ENCODE measurements around the gene TTC39A. TPM values are rescaled to one million over a fixed set of nuclear protein-coding genes. Genes with fewer than 3 reads are reported as not detected.

The TTC39A gene
- polyA plus RNA-seq, 2 of the 4 experiments (the other 2 are of a cell fraction) = 1.4 to 6.2 TPM

DNA sequence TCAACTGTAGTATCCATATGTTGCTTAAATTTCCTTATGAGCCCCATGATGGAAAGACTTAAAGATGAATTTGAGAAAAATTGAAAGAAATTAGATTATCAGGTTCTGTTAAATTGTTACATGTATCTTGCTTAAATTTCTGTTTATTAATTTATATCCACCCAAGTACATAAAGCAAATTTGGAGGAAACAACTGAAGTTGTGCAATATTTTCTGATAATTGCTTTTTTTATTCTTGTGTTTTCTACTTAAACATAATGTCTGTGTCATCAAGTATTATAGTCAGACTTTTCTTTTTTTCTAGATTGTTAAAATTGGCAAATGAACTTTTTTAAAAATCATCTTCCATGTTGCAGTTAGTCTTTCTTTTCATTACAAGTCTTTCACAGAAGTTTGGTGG, 57.4 kb downstream of the TTC39A start:
- POLR2A ChIA-PET = no interaction called here
- Histone ChIP-seq H3K4me2 (no peak overlapping the region), H3K4me1 (0 out of 3 replicates have a peak, but pooled peaks cover 4% of the 10 kb centered on the region), H3K4me3 (no peak overlapping the region), H3K27ac (no peak overlapping the region), H3K9me3 (no peaks in the 10 kb centered on the region)
- FAIRE-seq (no peak), ATAC-seq (no peak), DNase-seq (ENCODE audit: low read depth in 1 of 2, low spot score in 1 of 2) (no peak)
- TF ChIP-seq NR3C1 (IDR thresholded peaks at IDR 0.05) (no peak), JUNB (IDR thresholded peaks at IDR 0.05) (no peak)
- TF ChIP-seq, protein P1, sequence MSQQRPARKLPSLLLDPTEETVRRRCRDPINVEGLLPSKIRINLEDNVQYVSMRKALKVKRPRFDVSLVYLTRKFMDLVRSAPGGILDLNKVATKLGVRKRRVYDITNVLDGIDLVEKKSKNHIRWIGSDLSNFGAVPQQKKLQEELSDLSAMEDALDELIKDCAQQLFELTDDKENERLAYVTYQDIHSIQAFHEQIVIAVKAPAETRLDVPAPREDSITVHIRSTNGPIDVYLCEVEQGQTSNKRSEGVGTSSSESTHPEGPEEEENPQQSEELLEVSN (IDR thresholded peaks at IDR 0.05; ENCODE audit: borderline replicate concordance, low read depth) = no peak
- CTCF ChIA-PET = no interaction called here

GRCh38 chr1:51270751-51271150, 59.6 kb downstream of the TTC39A start:
- DNase-seq (ENCODE audit: low read depth in 1 of 2, low spot score in 1 of 2) (no peak), FAIRE-seq (no peak), ATAC-seq (no peak)
- Histone ChIP-seq H3K9me3 (no peaks in the 10 kb centered on the region), H3K4me3 (no peak overlapping the region), H3K4me1 (0 out of 3 replicates have a peak, but pooled peaks cover 7% of the 10 kb centered on the region), H3K27ac (no peak overlapping the region), H3K4me2 (no peak overlapping the region)
- POLR2A ChIA-PET = no interaction called here
- CTCF ChIA-PET = no interaction called here
- TF ChIP-seq FOXS1 (CRISPR knock-in tag; IDR thresholded peaks at IDR 0.05) = no peak
- no peak for TF ChIP-seq EHF (CRISPR knock-in tag; IDR thresholded peaks at IDR 0.05)
- TF ChIP-seq PBX3 (IDR thresholded peaks at IDR 0.05) = no peak
- TF ChIP-seq HES2 (IDR thresholded peaks at IDR 0.05) = no peak
- no peak for TF ChIP-seq HOXB13 (CRISPR knock-in tag; IDR thresholded peaks at IDR 0.05; ENCODE audit: low read depth)
- no peak for TF ChIP-seq NPAS2 (CRISPR knock-in tag; IDR thresholded peaks at IDR 0.05; ENCODE audit: borderline replicate concordance)
- no peak for TF ChIP-seq MAZ (IDR thresholded peaks at IDR 0.05; ENCODE audit: borderline replicate concordance, low read depth, low read length)
- no peak for TF ChIP-seq RNF2 (IDR thresholded peaks at IDR 0.05; ENCODE audit: borderline replicate concordance, low read depth)
- TF ChIP-seq HOXB5 (CRISPR knock-in tag; IDR thresholded peaks at IDR 0.05) = no peak
- TF ChIP-seq, protein P2, sequence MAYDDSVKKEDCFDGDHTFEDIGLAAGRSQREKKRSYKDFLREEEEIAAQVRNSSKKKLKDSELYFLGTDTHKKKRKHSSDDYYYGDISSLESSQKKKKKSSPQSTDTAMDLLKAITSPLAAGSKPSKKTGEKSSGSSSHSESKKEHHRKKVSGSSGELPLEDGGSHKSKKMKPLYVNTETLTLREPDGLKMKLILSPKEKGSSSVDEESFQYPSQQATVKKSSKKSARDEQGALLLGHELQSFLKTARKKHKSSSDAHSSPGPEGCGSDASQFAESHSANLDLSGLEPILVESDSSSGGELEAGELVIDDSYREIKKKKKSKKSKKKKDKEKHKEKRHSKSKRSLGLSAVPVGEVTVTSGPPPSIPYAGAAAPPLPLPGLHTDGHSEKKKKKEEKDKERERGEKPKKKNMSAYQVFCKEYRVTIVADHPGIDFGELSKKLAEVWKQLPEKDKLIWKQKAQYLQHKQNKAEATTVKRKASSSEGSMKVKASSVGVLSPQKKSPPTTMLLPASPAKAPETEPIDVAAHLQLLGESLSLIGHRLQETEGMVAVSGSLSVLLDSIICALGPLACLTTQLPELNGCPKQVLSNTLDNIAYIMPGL (CRISPR knock-in tag; IDR thresholded peaks at IDR 0.05; ENCODE audit: borderline replicate concordance) = no peak
- TF ChIP-seq CBX8 (IDR thresholded peaks at IDR 0.05) = no peak
- no peak for TF ChIP-seq RAD21 (conservative IDR thresholded peaks at IDR 0.05 in 1 of 2, IDR thresholded peaks at IDR 0.05 in 1 of 2)
- no peak for TF ChIP-seq TFCP2L1 (CRISPR knock-in tag; IDR thresholded peaks at IDR 0.05)
- TF ChIP-seq MAFK (IDR thresholded peaks at IDR 0.05; ENCODE audit: partially characterized antibody) = no peak
- no peak for TF ChIP-seq USF2 (IDR thresholded peaks at IDR 0.05)
- TF ChIP-seq CTCF (IDR thresholded peaks at IDR 0.05) = no peak
- TF ChIP-seq BHLHE40 (IDR thresholded peaks at IDR 0.05; ENCODE audit: low read depth, low read length) = no peak
- TF ChIP-seq ZNF302 (CRISPR knock-in tag; IDR thresholded peaks at IDR 0.05) = no peak
- no peak for TF ChIP-seq RCOR1 (IDR thresholded peaks at IDR 0.05; ENCODE audit: low read depth, low read length)
- no peak for TF ChIP-seq PHF8 (IDR thresholded peaks at IDR 0.05; ENCODE audit: borderline replicate concordance, low read depth)
